ENCODE data around the gene CCDC28B.

- TF ChIP-seq POLR2A (IDR thresholded peaks at IDR 0.05) (peak in 1 of 3 donors; percentile 2), POLR2AphosphoS5 (IDR thresholded peaks at IDR 0.05) (no peak)
Measured at GRCh38 chr1:32180186-32181060, 20.0 kb upstream of the CCDC28B start.

Measured in spleen (tissue), 3 donors.